Epithelial cell of alveolus of lung (primary cell): ENCODE data around the gene DNAJB9. TPM values are rescaled to one million over a fixed set of nuclear protein-coding genes. Genes with fewer than 3 reads are reported as not detected.

ENCODE experiments used
- total RNA-seq: library from RNA; depleted of rRNA; stranded (reverse); fragments of >200 nt; gene quantifications from 2 replicates; pipeline ENCODE4 v1.2.1, GENCODE V29; 2015

The DNAJB9 gene
- 24.6 and 61.5 TPM in 2 replicates for total RNA-seq

DNA sequence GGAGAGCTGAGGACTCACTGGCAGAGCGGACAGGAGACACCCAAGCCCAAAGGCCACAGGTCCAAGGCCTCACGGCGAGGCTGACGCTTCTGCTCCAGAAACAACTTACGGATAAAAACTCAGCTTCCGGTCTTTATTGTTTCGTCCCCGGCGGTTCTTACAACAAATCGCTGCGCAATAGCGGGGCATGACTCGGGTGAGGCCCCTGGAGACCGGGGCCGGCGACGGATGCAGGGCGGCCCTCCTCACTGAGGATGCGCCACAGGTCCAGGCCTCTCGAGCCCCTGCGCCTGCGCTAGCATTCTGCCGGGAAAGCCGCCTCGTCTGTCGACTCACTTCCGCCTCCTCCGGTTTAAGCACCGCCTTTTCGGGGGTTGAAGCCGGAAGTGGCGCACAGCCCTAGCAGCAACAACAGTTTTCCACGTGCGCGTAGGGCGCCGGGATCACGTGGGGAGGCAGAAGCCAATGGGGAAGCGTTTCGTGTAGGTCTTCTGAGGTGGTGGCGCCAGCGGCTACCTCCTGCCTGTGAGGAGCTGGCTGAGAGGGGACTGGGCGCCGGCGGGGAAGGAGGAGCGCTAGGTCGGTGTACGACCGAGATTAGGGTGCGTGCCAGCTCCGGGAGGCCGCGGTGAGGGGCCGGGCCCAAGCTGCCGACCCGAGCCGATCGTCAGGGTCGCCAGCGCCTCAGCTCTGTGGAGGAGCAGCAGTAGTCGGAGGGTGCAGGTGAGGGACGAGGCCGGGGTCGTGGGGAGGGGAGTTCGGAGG, at the start of gene DNAJB9, which contains the start of gene THAP5:
TSS of gene DNAJB9 (plus strand) at position 494 of the 765 bp plus-strand sequence. CDS start 1,853 bp downstream, outside the sequence.
TSS of gene THAP5 (minus strand) at position 326 of the 765 bp plus-strand sequence. CDS start at position 189, 137 bp downstream.

DNA sequence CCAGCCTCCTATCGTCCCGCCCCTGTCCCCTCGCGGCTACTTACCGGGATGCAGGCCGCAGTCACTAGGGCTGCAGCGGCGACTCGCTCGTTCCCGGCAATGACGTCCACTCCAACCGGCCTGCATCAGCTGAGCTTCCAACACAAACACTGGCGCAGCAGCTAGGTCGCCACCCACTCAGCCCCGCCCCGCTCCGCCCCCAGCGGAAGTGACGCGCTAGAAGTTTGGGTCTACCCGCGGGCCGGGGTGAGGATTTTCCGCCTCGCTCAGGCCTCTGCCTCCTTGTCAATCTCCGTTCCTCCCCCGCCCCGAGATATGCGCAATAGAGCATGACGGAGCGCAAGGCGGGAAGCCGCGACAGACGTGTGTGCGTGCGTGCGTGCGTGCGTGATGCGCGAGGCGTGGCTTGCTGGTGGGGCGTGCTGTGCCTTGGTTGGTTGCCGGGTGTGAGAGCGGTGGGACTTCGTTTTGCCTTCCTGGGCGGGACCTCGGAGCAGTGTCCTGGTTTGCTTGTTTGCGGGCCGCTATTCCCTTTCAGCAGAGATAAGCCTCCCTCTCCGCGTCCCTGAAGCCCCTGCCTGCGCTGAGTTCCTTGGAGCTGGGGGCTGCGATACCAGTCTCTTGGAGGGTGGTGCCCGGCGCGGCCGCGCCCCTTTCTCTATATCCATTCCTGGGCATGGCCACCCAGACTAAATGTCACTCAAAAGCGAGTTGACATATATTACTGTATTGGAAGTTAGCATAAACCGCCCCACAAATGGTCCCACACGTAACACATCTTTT, 43.5 kb upstream of the DNAJB9 start, which contains the start of gene PNPLA8:
TSS of gene PNPLA8 (minus strand) at position 151 of the 783 bp plus-strand sequence. CDS start 10,644 bp downstream, outside the sequence.

Other genes with a start within 250 kb of the DNAJB9 start
- 5.9 and 22.7 TPM in 2 replicates for gene NRCAM, start 113.4 kb upstream of the DNAJB9 start, total RNA-seq
- 19.9 and 22.6 TPM in 2 replicates for gene PNPLA8, start 43.7 kb upstream of the DNAJB9 start, total RNA-seq
- gene THAP5, start 168 bp upstream of the DNAJB9 start, total RNA-seq, result 21.2 and 46.4 TPM in 2 replicates